M059J (cell line): Measurements from ENCODE around the gene GYS2. TPM values are rescaled to one million over a fixed set of nuclear protein-coding genes. Genes with fewer than 3 reads are reported as not detected.
A peak's percentile ranks its signal among the peaks of the same experiment; 100 is the strongest.
"Not testable (repeated sequence)": the region's sequence is repeated elsewhere in the genome, so short reads cannot be mapped to it uniquely, and the experiment has no call there.

ENCODE experiments used
- DNase-seq: peaks from one replicate; pipeline ENCODE4 v3.0.0-alpha.2; 2012; ENCODE audit warnings: low read depth
- total RNA-seq: library from RNA; depleted of rRNA; stranded (reverse); fragments of >200 nt; shearing (Covaris generic); gene quantifications from 2 replicates; pipeline ENCODE4 v1.2.3, GENCODE V29; 2014; rRNA removed

The GYS2 gene
- not detected in 2 replicates for total RNA-seq

- DNase-seq: no peak
Measured at GRCh38 chr12:21604245-21605101, at the start of gene GYS2. Gene GYS2 (minus strand): TSS chr12:21604847. CDS start chr12:21604592, 255 bp downstream.

GRCh38 chr12:21651821-21652220 is 47.2 kb upstream of the GYS2 start:
- no peak for DNase-seq

- DNase-seq: no peak
Measured at GRCh38 chr12:21650997-21651396, 46.4 kb upstream of the GYS2 start.

- no peak for DNase-seq
Measured at GRCh38 chr12:21649034-21649433, 44.4 kb upstream of the GYS2 start.

- no peak for DNase-seq
Measured at GRCh38 chr12:21648378-21648777, 43.7 kb upstream of the GYS2 start.

- DNase-seq: no peak
Measured at GRCh38 chr12:21647179-21647578, 42.5 kb upstream of the GYS2 start.

- not testable (repeated sequence) for DNase-seq
Measured at GRCh38 chr12:21645041-21645500, 40.4 kb upstream of the GYS2 start.

- no peak for DNase-seq
Measured at GRCh38 chr12:21644516-21644915, 39.9 kb upstream of the GYS2 start.

- no peak for DNase-seq
Measured at GRCh38 chr12:21643758-21644157, 39.1 kb upstream of the GYS2 start.

GRCh38 chr12:21642707-21643389 is 38.2 kb upstream of the GYS2 start:
- no peak for DNase-seq

GRCh38 chr12:21638054-21638891 is 33.6 kb upstream of the GYS2 start:
- DNase-seq: no peak

- no peak for DNase-seq
Measured at GRCh38 chr12:21634245-21634644, 29.6 kb upstream of the GYS2 start.

- DNase-seq: no peak
Measured at GRCh38 chr12:21631367-21631766, 26.7 kb upstream of the GYS2 start.

- no peak for DNase-seq
Measured at GRCh38 chr12:21627924-21628323, 23.3 kb upstream of the GYS2 start.

GRCh38 chr12:21618566-21618965 is 13.9 kb upstream of the GYS2 start:
- DNase-seq: no peak

GRCh38 chr12:21617030-21617429 is 12.4 kb upstream of the GYS2 start:
- no peak for DNase-seq

- no peak for DNase-seq
Measured at GRCh38 chr12:21615431-21615830, 10.8 kb upstream of the GYS2 start.

- no peak for DNase-seq
Measured at GRCh38 chr12:21614506-21614905, 9.9 kb upstream of the GYS2 start.

- no peak for DNase-seq
Measured at GRCh38 chr12:21613931-21614330, 9.3 kb upstream of the GYS2 start.

- no peak for DNase-seq
Measured at GRCh38 chr12:21608196-21608595, 3.5 kb upstream of the GYS2 start.

GRCh38 chr12:21607701-21608100 is 3.1 kb upstream of the GYS2 start:
- peak; percentile 3 for DNase-seq

GRCh38 chr12:21606175-21606574 is 1.5 kb upstream of the GYS2 start:
- DNase-seq: no peak
